ENCODE data around the gene MAMSTR. TPM values are rescaled to one million over a fixed set of nuclear protein-coding genes. Genes with fewer than 3 reads are reported as not detected.

Gene MAMSTR
- total and polyA plus RNA-seq, 12 donors = 1.9 to 7.5 (median 3.4) TPM

DNA sequence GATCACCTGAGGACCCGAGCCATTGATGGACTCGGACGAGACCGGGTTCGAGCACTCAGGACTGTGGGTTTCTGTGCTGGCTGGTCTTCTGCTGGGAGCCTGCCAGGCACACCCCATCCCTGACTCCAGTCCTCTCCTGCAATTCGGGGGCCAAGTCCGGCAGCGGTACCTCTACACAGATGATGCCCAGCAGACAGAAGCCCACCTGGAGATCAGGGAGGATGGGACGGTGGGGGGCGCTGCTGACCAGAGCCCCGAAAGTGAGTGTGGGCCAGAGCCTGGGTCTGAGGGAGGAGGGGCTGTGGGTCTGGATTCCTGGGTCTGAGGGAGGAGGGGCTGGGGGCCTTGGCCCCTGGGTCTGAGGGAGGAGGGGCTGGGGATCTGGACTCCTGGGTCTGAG is 36.7 kb upstream of the MAMSTR start:
- peaks cover 7 to 39% (median 30%) of the 10 kb centered on the region in 9 donors for H3K4me1 ChIP-seq
- H3K4me3 ChIP-seq = no peak overlapping the region
- ATAC-seq (no peak), DNase-seq (no peak)
- H3K27me3 ChIP-seq = peaks cover 0 to 37% (median 16%) of the 10 kb centered on the region in 7 donors
- H3K36me3 ChIP-seq = no peaks in the 10 kb centered on the region
- H3K27ac ChIP-seq = no peak overlapping the region
- TF ChIP-seq, protein P1, sequence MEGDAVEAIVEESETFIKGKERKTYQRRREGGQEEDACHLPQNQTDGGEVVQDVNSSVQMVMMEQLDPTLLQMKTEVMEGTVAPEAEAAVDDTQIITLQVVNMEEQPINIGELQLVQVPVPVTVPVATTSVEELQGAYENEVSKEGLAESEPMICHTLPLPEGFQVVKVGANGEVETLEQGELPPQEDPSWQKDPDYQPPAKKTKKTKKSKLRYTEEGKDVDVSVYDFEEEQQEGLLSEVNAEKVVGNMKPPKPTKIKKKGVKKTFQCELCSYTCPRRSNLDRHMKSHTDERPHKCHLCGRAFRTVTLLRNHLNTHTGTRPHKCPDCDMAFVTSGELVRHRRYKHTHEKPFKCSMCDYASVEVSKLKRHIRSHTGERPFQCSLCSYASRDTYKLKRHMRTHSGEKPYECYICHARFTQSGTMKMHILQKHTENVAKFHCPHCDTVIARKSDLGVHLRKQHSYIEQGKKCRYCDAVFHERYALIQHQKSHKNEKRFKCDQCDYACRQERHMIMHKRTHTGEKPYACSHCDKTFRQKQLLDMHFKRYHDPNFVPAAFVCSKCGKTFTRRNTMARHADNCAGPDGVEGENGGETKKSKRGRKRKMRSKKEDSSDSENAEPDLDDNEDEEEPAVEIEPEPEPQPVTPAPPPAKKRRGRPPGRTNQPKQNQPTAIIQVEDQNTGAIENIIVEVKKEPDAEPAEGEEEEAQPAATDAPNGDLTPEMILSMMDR (IDR thresholded peaks at IDR 0.05) = no peak
- intact Hi-C loops (cut with DNase I) = no loop called here
- H3K9me3 ChIP-seq = no peaks in the 10 kb centered on the region
- WGBS, 2 donors = 92 to 93% methylated on average over 11 of the region's 11 CpGs

DNA sequence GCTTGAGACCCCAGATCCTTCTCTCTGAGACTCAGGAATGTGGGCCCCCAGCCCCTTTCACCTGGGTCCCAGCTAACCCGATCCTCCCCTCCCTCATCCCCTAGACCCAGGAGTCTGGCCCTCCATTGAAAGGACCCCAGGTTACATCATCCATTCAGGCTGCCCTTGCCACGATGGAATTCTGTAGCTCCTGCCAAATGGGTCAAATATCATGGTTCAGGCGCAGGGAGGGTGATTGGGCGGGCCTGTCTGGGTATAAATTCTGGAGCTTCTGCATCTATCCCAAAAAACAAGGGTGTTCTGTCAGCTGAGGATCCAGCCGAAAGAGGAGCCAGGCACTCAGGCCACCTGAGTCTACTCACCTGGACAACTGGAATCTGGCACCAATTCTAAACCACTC is 36.3 kb upstream of the MAMSTR start:
- intact Hi-C loops (cut with DNase I) = no loop called here
- 76 to 83% methylated on average over 5 of the region's 5 CpGs for WGBS, 2 donors
- peaks cover 7 to 41% (median 30%) of the 10 kb centered on the region in 9 donors for H3K4me1 ChIP-seq
- ATAC-seq (no peak), DNase-seq (no peak)
- no peak overlapping the region for H3K4me3 ChIP-seq
- TF ChIP-seq, protein P1 (IDR thresholded peaks at IDR 0.05) = no peak
- peaks cover 0 to under 1% (median 0%) of the 10 kb centered on the region in 9 donors for H3K36me3 ChIP-seq
- H3K27ac ChIP-seq = no peak overlapping the region
- H3K9me3 ChIP-seq = no peaks in the 10 kb centered on the region
- H3K27me3 ChIP-seq = peaks cover 0 to 41% (median 19%) of the 10 kb centered on the region in 7 donors

DNA sequence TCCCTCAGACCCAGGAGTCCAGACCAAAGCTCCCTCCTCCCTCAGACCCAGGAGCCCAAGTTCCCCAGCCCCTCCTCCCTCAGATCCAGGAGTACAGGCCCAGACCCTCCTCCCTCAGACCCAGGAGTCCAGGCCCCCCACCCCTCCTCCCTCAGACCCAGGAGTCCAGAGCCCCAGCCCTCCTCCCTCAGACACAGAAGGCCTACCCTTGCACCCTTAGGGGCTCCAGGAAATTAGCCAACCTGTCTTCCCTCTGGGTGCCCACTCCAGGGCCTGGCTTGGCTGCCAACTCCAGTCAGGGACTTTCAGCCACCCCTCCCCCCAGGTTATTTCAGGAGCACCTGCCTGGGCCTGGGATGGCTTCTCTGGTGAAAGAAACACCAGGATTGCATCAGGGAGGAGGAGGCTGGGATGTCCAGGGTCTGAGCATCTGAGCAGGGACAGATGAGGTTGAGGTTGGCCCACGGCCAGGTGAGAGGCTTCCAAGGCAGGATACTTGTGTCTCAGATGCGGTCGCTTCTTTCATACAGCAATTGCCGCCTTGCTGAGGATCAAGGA is 35.6 kb upstream of the MAMSTR start, which contains the start of gene FGF21:
TSS of gene FGF21 (plus strand) at position 441 of the 558 bp plus-strand sequence. CDS start 713 bp downstream, outside the sequence.
- WGBS, 2 donors = 82 to 88% methylated on average over 4 of the region's 4 CpGs
- no peak for ATAC-seq
- peaks cover 7 to 42% (median 24%) of the 10 kb centered on the region in 9 donors for H3K4me1 ChIP-seq
- TF ChIP-seq, protein P1 (IDR thresholded peaks at IDR 0.05) = no peak
- peaks cover 0 to 7% (median 0%) of the 10 kb centered on the region in 9 donors for H3K36me3 ChIP-seq
- H3K4me3 ChIP-seq = no peak within 1 kb of the TSS
- no peak for DNase-seq
- H3K27ac ChIP-seq = no peak within 1 kb of the TSS
- H3K27me3 ChIP-seq = peaks cover 0 to 41% (median 19%) of the 10 kb centered on the region in 7 donors
- no peaks in the 10 kb centered on the region for H3K9me3 ChIP-seq
- intact Hi-C loops (cut with DNase I) = no loop called here

DNA sequence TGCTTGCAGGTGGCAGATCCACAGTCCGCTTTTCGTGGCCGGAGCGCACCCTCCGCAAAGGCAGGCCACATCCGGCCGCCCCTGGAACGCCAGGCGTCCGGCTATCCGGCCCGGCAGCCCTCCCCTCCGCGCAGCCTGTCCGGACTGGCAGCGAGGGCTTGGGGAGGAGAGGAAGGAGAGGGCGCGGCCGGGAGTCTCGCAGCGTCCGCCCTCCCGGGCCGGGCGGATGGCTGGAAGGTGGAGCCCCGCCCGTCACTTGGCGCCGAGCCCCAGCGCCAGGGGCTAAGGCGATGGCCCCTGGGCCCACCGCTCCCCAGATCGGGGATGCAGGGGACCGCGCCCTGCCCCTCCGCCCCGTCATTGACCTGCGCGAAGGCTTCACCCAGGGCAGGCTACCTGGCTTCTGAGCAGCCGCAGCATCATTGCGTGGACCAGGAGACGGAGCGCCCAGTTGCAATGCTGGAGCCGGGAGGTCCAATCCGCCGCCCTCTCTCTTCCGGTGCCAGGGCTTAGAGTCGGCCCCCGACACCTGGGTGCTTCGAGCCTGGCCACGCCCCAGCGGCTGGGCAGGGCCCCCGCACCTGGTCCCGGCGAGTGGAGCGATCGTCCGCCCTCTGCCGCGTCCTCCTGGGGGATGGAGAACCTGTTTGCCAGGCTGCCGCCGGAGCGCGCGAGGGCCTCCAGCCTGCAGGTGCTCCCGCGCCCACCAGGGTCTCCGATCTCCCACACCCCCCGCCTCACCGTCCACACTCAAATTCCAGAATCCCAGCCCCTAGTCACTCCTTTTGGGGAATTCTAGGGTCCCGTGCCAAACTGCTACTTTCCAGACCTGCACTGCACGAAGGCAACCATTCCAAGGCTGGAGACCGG is 33.2 kb upstream of the MAMSTR start, which contains the start of gene FUT1:
TSS of gene FUT1 (minus strand) at position 146 of the 870 bp plus-strand sequence. CDS start 1,360 bp downstream, outside the sequence.
- 2% methylated on average over 65 to 73 of the region's 73 CpGs for WGBS, 2 donors
- peak; percentile 78 to 79 for DNase-seq
- Histone ChIP-seq H3K27ac (peak within 1 kb of the TSS; percentile 62 to 89 (median 79)), H3K36me3 (peaks cover 0 to 28% (median 0%) of the 10 kb centered on the region in 9 donors), H3K4me3 (peak within 1 kb of the TSS; percentile 27 to 66 (median 58)), H3K9me3 (no peaks in the 10 kb centered on the region), H3K4me1 (peaks cover 7 to 40% (median 22%) of the 10 kb centered on the region in 9 donors), H3K27me3 (peaks cover 0 to 39% (median 19%) of the 10 kb centered on the region in 7 donors)
- intact Hi-C loops (cut with DNase I) = no loop called here
- peak; percentile 84 to 93 (median 90) for ATAC-seq
- TF ChIP-seq, protein P1 (IDR thresholded peaks at IDR 0.05) = no peak

Data from heart right ventricle (tissue), 16 donors.